K562 (cell line): Measurements from ENCODE around the gene HIGD1C. TPM values are rescaled to one million over a fixed set of nuclear protein-coding genes. Genes with fewer than 3 reads are reported as not detected.

ENCODE experiments used
- ARHGAP35 ChIP-seq: fragments of 450-650 bp; IDR thresholded peaks from 2 replicates; pipeline ENCODE4 v1.6.1; 2018; ENCODE audit not compliant: partially characterized antibody
- CHAMP1 ChIP-seq: fragments of 450-650 bp; IDR thresholded peaks from 2 replicates; pipeline ENCODE4 v1.6.1; 2016; ENCODE audit warnings: mild to moderate bottlenecking
- CHCHD3 ChIP-seq: fragments of 250-450 bp; sonication (Bioruptor Pico); IDR thresholded peaks from 2 replicates; pipeline ENCODE4 v2.1.2; 2022; ENCODE audit warnings: mild to moderate bottlenecking
- DPF2 ChIP-seq: fragments of 450-650 bp; IDR thresholded peaks from 2 replicates; pipeline ENCODE4 v1.6.1; 2016
- E2F1 ChIP-seq: sonication (generic); formaldehyde crosslinking; IDR thresholded peaks from 2 replicates; pipeline ENCODE4 v1.8.1; 2023; ENCODE audit warnings: mild to moderate bottlenecking, missing genetic modification reagents, moderate library complexity
- FOXP1 ChIP-seq: sonication (generic); formaldehyde crosslinking; IDR thresholded peaks from 2 replicates; pipeline ENCODE4 v1.8.0; 2022; ENCODE audit warnings: mild to moderate bottlenecking, missing genetic modification reagents
- FUS ChIP-seq: fragments of 200-400 bp; formaldehyde crosslinking; optimal IDR thresholded peaks from 2 replicates; pipeline ENCODE3; 2017; ENCODE audit warnings: low read depth, low read length
- HDAC1 ChIP-seq, 2 experiments: fragments of 450-650 bp; IDR thresholded peaks; 2 replicates each; pipeline ENCODE4 v1.6.1; 2016 to 2017; ENCODE audit warnings: inconsistent platforms in 1 of 2, mild to moderate bottlenecking in 1 of 2, moderate library complexity in 1 of 2
- LCOR ChIP-seq: sonication (generic); formaldehyde crosslinking; IDR thresholded peaks from 2 replicates; pipeline ENCODE4 v1.8.0; 2022; ENCODE audit warnings: mild to moderate bottlenecking, missing genetic modification reagents
- MLX ChIP-seq, 2 experiments: fragments of 450-650 bp in 1 of 2; sonication (generic) in 1 of 2; formaldehyde crosslinking; conservative IDR thresholded peaks; 2 replicates each; pipeline versions ENCODE4 v1.4.0 to v1.8.1; 2020 to 2022; ENCODE audit warnings: mild to moderate bottlenecking in 1 of 2, missing genetic modification reagents in 1 of 2
- MXD1 ChIP-seq: fragments of 250-450 bp; sonication (Bioruptor Pico); IDR thresholded peaks from 2 replicates; pipeline ENCODE4 v1.8.0; 2021; ENCODE audit warnings: borderline replicate concordance, mild to moderate bottlenecking, moderate library complexity; ENCODE audit not compliant: poor library complexity, severe bottlenecking
- NCOA1 ChIP-seq: fragments of 450-650 bp; IDR thresholded peaks from 2 replicates; pipeline ENCODE4 v1.6.1; 2016; ENCODE audit warnings: low read depth
- NCOA6 ChIP-seq: fragments of 450-650 bp; IDR thresholded peaks from 2 replicates; pipeline ENCODE4 v1.6.1; 2017; ENCODE audit warnings: mild to moderate bottlenecking
- NUFIP1 ChIP-seq: fragments of 450-650 bp; IDR thresholded peaks from 2 replicates; pipeline ENCODE4 v1.6.1; 2018; ENCODE audit not compliant: partially characterized antibody
- RBM25 ChIP-seq: fragments of 200-400 bp; formaldehyde crosslinking; IDR thresholded peaks from 2 replicates; pipeline ENCODE4 v1.6.1; 2018; ENCODE audit warnings: low read length, low read depth, moderate library complexity; ENCODE audit not compliant: severe bottlenecking
- SRF ChIP-seq, 2 experiments: fragments of 250-450, 450-650 bp in 1 of 2; sonication (Bioruptor Pico) in 1 of 2; sonication (generic) in 1 of 2; formaldehyde crosslinking; IDR thresholded peaks; 2 replicates each; pipeline versions ENCODE4 v1.5.0 to v1.5.1; 2020 to 2022; ENCODE audit warnings: mild to moderate bottlenecking in 1 of 2, missing genetic modification reagents in 1 of 2
- SRSF1 ChIP-seq: fragments of 200-400 bp; formaldehyde crosslinking; IDR thresholded peaks from 2 replicates; pipeline ENCODE4 v1.6.1; 2017; ENCODE audit warnings: mild to moderate bottlenecking, low read depth, low read length, moderate library complexity
- U2AF1 ChIP-seq: fragments of 200-400 bp; formaldehyde crosslinking; optimal IDR thresholded peaks from 2 replicates; pipeline ENCODE3; 2017; ENCODE audit warnings: mild to moderate bottlenecking, low read depth, low read length, moderate library complexity
- YY1 ChIP-seq, 3 experiments: IDR thresholded peaks; 2 replicates each; pipeline ENCODE4 v1.6.1; 2011; ENCODE audit warnings: low read length in 2 of 3, mild to moderate bottlenecking in 2 of 3, moderate library complexity in 2 of 3, borderline replicate concordance in 1 of 3, control low read depth in 1 of 3, low read depth in 1 of 3; ENCODE audit not compliant: insufficient read depth in 3 of 3, insufficient replicate concordance in 2 of 3, control insufficient read depth in 1 of 3, insufficient read length in 1 of 3; ENCODE audit errors: extremely low read depth in 1 of 3
- ZNF324 ChIP-seq: fragments of 250-450 bp; sonication (Bioruptor Pico); IDR thresholded peaks from 2 replicates; pipeline ENCODE4 v1.4.0; 2020; ENCODE audit warnings: mild to moderate bottlenecking
- ZNF41 ChIP-seq: fragments of 250-450 bp; sonication (Bioruptor Pico); conservative IDR thresholded peaks from 2 replicates; pipeline ENCODE4 v1.4.0; 2020; ENCODE audit warnings: mild to moderate bottlenecking
- ZNF764 ChIP-seq: fragments of 250-450 bp; sonication (Bioruptor Pico); IDR thresholded peaks from 2 replicates; pipeline ENCODE4 v1.4.0; 2020; ENCODE audit warnings: low read depth, mild to moderate bottlenecking, moderate library complexity
- ZNF780A ChIP-seq: fragments of 250-450 bp; sonication (Bioruptor Pico); IDR thresholded peaks from 2 replicates; pipeline ENCODE4 v1.5.0; 2021; ENCODE audit warnings: mild to moderate bottlenecking
- polyA plus RNA-seq, 8 experiments: library from polyadenylated mRNA; depleted of rRNA in 4 of 8; stranded (reverse) in 5 of 8; unstranded in 3 of 8; fragments of >200 nt; fragmentation: Nextera tagmentation in 2 of 8; fragmentation: Illumina TruSeq in 1 of 8; extraction: Ambion mirVana in 2 of 8; extraction: Trizol in 1 of 8; gene quantifications; 2 replicates each; pipeline versions ENCODE4 v1.2.1 to v1.2.3, GENCODE V29; 2011 to 2014; ENCODE audit warnings: inconsistent platforms in 1 of 8, missing spikeins in 1 of 8
- total RNA-seq, 7 experiments: library from RNA; depleted of rRNA in 6 of 7; stranded (reverse); fragments of >200 nt in 6 of 7; fragmentation: Illumina TruSeq in 2 of 7; extraction: Trizol in 2 of 7; gene quantifications; 2 replicates each; pipeline versions ENCODE4 v1.2.1 to v1.2.3, GENCODE V29; 2011 to 2021; ENCODE audit warnings: low replicate concordance in 1 of 7

Gene HIGD1C
- total and polyA plus RNA-seq, 9 of the 15 experiments (the other 6 are each of a cell fraction or from before 2014, with no cell fraction given): not detected

- TF ChIP-seq YY1 (IDR thresholded peaks at IDR 0.05; ENCODE audit: borderline replicate concordance in 1 of 3, control insufficient read depth in 1 of 3, extremely low read depth in 1 of 3, insufficient read depth in 3 of 3, insufficient read length in 1 of 3, insufficient replicate concordance in 2 of 3, low read depth in 1 of 3, low read length in 2 of 3) (no peak), SRF (CRISPR knock-in tag; IDR thresholded peaks at IDR 0.05) (no peak), NCOA1 (no peak), ZNF324 (CRISPR knock-in tag) (no peak), SRSF1 (no peak), E2F1 (CRISPR knock-in tag) (peak; percentile 65; the same call in 1 of the 2 replicates), MLX (CRISPR knock-in tag; conservative IDR thresholded peaks at IDR 0.05) (no peak), ZNF41 (CRISPR knock-in tag) (no peak), HDAC1 (IDR thresholded peaks at IDR 0.05) (peak in 1 of 2 experiments; percentile 34; a peak in 1 of 4 replicates), FOXP1 (CRISPR knock-in tag) (no peak), NUFIP1 (no peak), U2AF1 (no peak), DPF2 (peak; percentile 66), FUS (no peak), ZNF764 (CRISPR knock-in tag) (no peak), MXD1 (CRISPR knock-in tag) (no peak), ARHGAP35 (no peak), ZNF780A (CRISPR knock-in tag) (no peak), CHAMP1 (no peak), RBM25 (no peak), LCOR (CRISPR knock-in tag) (no peak), NCOA6 (no peak), CHCHD3 (CRISPR knock-in tag) (no peak)
- TF ChIP-seq, all 486 proteins: peak for 61
Measured at GRCh38 chr12:50924439-50925341, 27.7 kb upstream of the HIGD1C start (continued).
